H9 (cell line): ENCODE data around the gene ARFGAP1. TPM values are rescaled to one million over a fixed set of nuclear protein-coding genes. Genes with fewer than 3 reads are reported as not detected.

Experiments used
- DNase-seq: peaks from one replicate; pipeline ENCODE4 v3.0.0-alpha.2; 2017
- H2AFZ ChIP-seq: one replicate; pipeline ENCODE4 v1.6.1; 2013; ENCODE audit warnings: mild to moderate bottlenecking, low read length, control low read depth, moderate library complexity
- H2AK5ac ChIP-seq: 2 replicates; pipeline ENCODE4 v1.6.1; 2013; ENCODE audit warnings: low read length, control low read depth, mixed read lengths; ENCODE audit not compliant: insufficient read length
- H2BK120ac ChIP-seq: one replicate; pipeline ENCODE4 v1.6.1; 2013; ENCODE audit warnings: low read depth, mild to moderate bottlenecking, low read length, control low read depth, inconsistent platforms; ENCODE audit not compliant: poor library complexity, severe bottlenecking
- H2BK12ac ChIP-seq: 2 replicates; pipeline ENCODE4 v1.6.1; 2013; ENCODE audit warnings: low read length, control low read depth, mixed read lengths, low read depth; ENCODE audit not compliant: insufficient read length
- H2BK15ac ChIP-seq: 2 replicates; pipeline ENCODE4 v1.6.1; 2013; ENCODE audit warnings: low read depth, low read length, control low read depth
- H2BK20ac ChIP-seq: one replicate; pipeline ENCODE4 v1.6.1; 2013; ENCODE audit warnings: low read depth, mild to moderate bottlenecking, low read length, control low read depth, inconsistent platforms; ENCODE audit not compliant: poor library complexity, severe bottlenecking
- H2BK5ac ChIP-seq: 2 replicates; pipeline ENCODE4 v1.6.1; 2013; ENCODE audit warnings: low read length, control low read depth, mixed read lengths; ENCODE audit not compliant: insufficient read length
- H3K14ac ChIP-seq: 2 replicates; pipeline ENCODE4 v1.6.1; 2013; ENCODE audit warnings: low read length, control low read depth; ENCODE audit not compliant: insufficient read depth
- H3K18ac ChIP-seq: 2 replicates; pipeline ENCODE4 v1.6.1; 2013; ENCODE audit warnings: low read depth, mild to moderate bottlenecking, mixed read lengths, low read length, control low read depth; ENCODE audit not compliant: insufficient read length
- H3K23ac ChIP-seq: 2 replicates; pipeline ENCODE4 v1.6.1; 2013; ENCODE audit warnings: low read length, control low read depth, mixed read lengths, low read depth; ENCODE audit not compliant: insufficient read length
- H3K23me2 ChIP-seq: 2 replicates; pipeline ENCODE4 v1.6.1; 2013; ENCODE audit warnings: low read depth, mild to moderate bottlenecking, mixed read lengths, low read length, control low read depth; ENCODE audit not compliant: insufficient read length, poor library complexity, severe bottlenecking
- H3K27ac ChIP-seq: 2 replicates; pipeline ENCODE4 v1.5.1; 2013; ENCODE audit warnings: low read length, control low read depth, mixed read lengths, low read depth; ENCODE audit not compliant: insufficient read length
- H3K27me3 ChIP-seq: 2 replicates; pipeline ENCODE4 v1.6.1; 2013; ENCODE audit warnings: low read length, control low read depth, inconsistent platforms; ENCODE audit not compliant: insufficient read depth
- H3K4ac ChIP-seq: 2 replicates; pipeline ENCODE4 v1.6.1; 2013; ENCODE audit warnings: low read depth, mild to moderate bottlenecking, control low read depth, inconsistent platforms, low read length, moderate library complexity
- H3K4me1 ChIP-seq: 2 replicates; pipeline ENCODE4 v1.6.1; 2013; ENCODE audit warnings: low read length, control low read depth, inconsistent platforms; ENCODE audit not compliant: insufficient read depth
- H3K4me2 ChIP-seq: 2 replicates; pipeline ENCODE4 v1.6.1; 2013; ENCODE audit warnings: low read length, control low read depth, mixed read lengths; ENCODE audit not compliant: insufficient read length, insufficient read depth
- H3K56ac ChIP-seq: 2 replicates; pipeline ENCODE4 v1.6.1; 2013; ENCODE audit warnings: low read depth, mild to moderate bottlenecking, mixed read lengths, low read length, control low read depth; ENCODE audit not compliant: insufficient read length
- H3K79me1 ChIP-seq: 2 replicates; pipeline ENCODE4 v1.6.1; 2013; ENCODE audit warnings: low read depth, mild to moderate bottlenecking, moderate library complexity, low read length, control low read depth, inconsistent platforms; ENCODE audit not compliant: insufficient read depth, poor library complexity, severe bottlenecking
- H3K79me2 ChIP-seq: 2 replicates; pipeline ENCODE4 v1.6.1; 2013; ENCODE audit warnings: low read length, control low read depth, inconsistent platforms; ENCODE audit not compliant: insufficient read depth
- H3K9ac ChIP-seq: 2 replicates; pipeline ENCODE4 v1.6.1; 2013; ENCODE audit warnings: low read length, control low read depth, mixed read lengths; ENCODE audit not compliant: insufficient read length; ENCODE audit errors: extremely low read depth
- H3K9me3 ChIP-seq: one replicate; pipeline ENCODE4 v1.6.1; 2013; ENCODE audit warnings: low read depth, low read length, inconsistent platforms; ENCODE audit not compliant: control insufficient read depth
- H3T11ph ChIP-seq: one replicate; pipeline ENCODE4 v1.6.1; 2013; ENCODE audit warnings: mild to moderate bottlenecking, low read length, control low read depth, inconsistent platforms
- H4K20me1 ChIP-seq: one replicate; pipeline ENCODE4 v1.6.1; 2013; ENCODE audit not compliant: control insufficient read depth, insufficient read length, insufficient read depth
- H4K5ac ChIP-seq: 2 replicates; pipeline ENCODE4 v1.6.1; 2013; ENCODE audit warnings: low read depth, mild to moderate bottlenecking, mixed read lengths, low read length, control low read depth; ENCODE audit not compliant: insufficient read length
- H4K8ac ChIP-seq: replicated peaks from 2 replicates; pipeline ENCODE4 v1.6.1; 2013; ENCODE audit warnings: low read length, control low read depth, mixed read lengths, low read depth; ENCODE audit not compliant: insufficient read length
- H4K91ac ChIP-seq: 2 replicates; pipeline ENCODE4 v1.6.1; 2013; ENCODE audit warnings: low read depth, mild to moderate bottlenecking, moderate library complexity, mixed read lengths, low read length, control low read depth; ENCODE audit not compliant: insufficient read length
- H3K27ac Mint-ChIP-seq, 3 experiments: 2 replicates in 2 of 3; 3 replicates in 1 of 3; pipeline ENCODE4 v1.8.0; 2020 to 2021; ENCODE audit warnings: mixed read lengths in 3 of 3, mild to moderate bottlenecking in 1 of 3, moderate library complexity in 1 of 3
- H3K27me3 Mint-ChIP-seq: 2 replicates; pipeline ENCODE4 v1.8.0; 2021; ENCODE audit warnings: low read depth, mild to moderate bottlenecking, moderate library complexity, mixed read lengths
- H3K36me3 Mint-ChIP-seq, 3 experiments: 2 replicates in 2 of 3; 3 replicates in 1 of 3; pipeline ENCODE4 v1.8.0; 2020 to 2021; ENCODE audit warnings: low read depth in 3 of 3, mixed read lengths in 3 of 3; ENCODE audit not compliant: insufficient read depth in 1 of 3
- H3K4me1 Mint-ChIP-seq, 2 experiments: 2 replicates each; pipeline ENCODE4 v1.8.0; 2020; ENCODE audit warnings: mixed read lengths in 2 of 2
- H3K4me3 Mint-ChIP-seq, 2 experiments: 2 replicates in 1 of 2; 3 replicates in 1 of 2; pipeline ENCODE4 v1.8.0; 2020 to 2021; ENCODE audit warnings: mild to moderate bottlenecking in 2 of 2, mixed read lengths in 2 of 2, moderate library complexity in 1 of 2
- H3K9me3 Mint-ChIP-seq, 2 experiments: 2 replicates in 1 of 2; 3 replicates in 1 of 2; pipeline ENCODE4 v1.8.0; 2020; ENCODE audit warnings: mild to moderate bottlenecking in 2 of 2, mixed read lengths in 2 of 2, moderate library complexity in 1 of 2
- WGBS: extraction: QIAGEN DNeasy Blood & Tissue Kit; methylation state at CpG from one replicate; pipeline ENCODE4 v1.1.7; 2013; ENCODE audit warnings: missing lambda C conversion rate, low lambda C conversion rate, mixed read lengths; ENCODE audit not compliant: insufficient read length; ENCODE audit errors: extremely low coverage; 5-methylcytosine and 5-hydroxymethylcytosine counted together
- total RNA-seq: library from RNA; stranded (reverse); gene quantifications from 2 replicates; pipeline ENCODE4 v1.2.1, GENCODE V29; 2021
- TF ChIP-seq, protein P1 (sequence below): fragments of 200-600 bp; sonication (generic); conservative IDR thresholded peaks from 3 replicates; pipeline ENCODE4 v1.8.0; 2021; ENCODE audit warnings: antibody characterized with exemption, mild to moderate bottlenecking

ARFGAP1 gene
- total RNA-seq, 1 experiment from 2014 or later = 114 TPM

GRCh38 chr20:63327231-63327745 is 54.7 kb downstream of the ARFGAP1 start:
- H3K27ac ChIP-seq = no peak overlapping the region
- no peak overlapping the region for H2BK20ac ChIP-seq
- no peak overlapping the region for H4K91ac ChIP-seq
- no peak for DNase-seq
- H4K8ac ChIP-seq = no peak overlapping the region
- no peaks in the 10 kb centered on the region for H3K9me3 ChIP-seq
- H4K5ac ChIP-seq = no peak overlapping the region
- Mint-ChIP-seq H3K27ac (peak overlapping the region in 1 of 3 experiments; percentile 65; a peak in 1 of 7 replicates), H3K27me3 (peaks cover 14% of the 10 kb centered on the region), H3K36me3 (peaks cover 0 to 9% (median 8%) of the 10 kb centered on the region in 3 experiments; a peak in 5 of 7 replicates), H3K4me1 (peaks cover 0 to 14% of the 10 kb centered on the region in 2 experiments; a peak in 3 of 4 replicates), H3K9me3 (peaks cover 6 to 9% of the 10 kb centered on the region in 2 experiments), H3K4me3 (no peak overlapping the region)
- WGBS = no CpG with 5 or more reads among the region's 8 CpGs
- H2AFZ ChIP-seq = no peak overlapping the region
- no peaks in the 10 kb centered on the region for H3K79me2 ChIP-seq
- TF ChIP-seq, protein P1, sequence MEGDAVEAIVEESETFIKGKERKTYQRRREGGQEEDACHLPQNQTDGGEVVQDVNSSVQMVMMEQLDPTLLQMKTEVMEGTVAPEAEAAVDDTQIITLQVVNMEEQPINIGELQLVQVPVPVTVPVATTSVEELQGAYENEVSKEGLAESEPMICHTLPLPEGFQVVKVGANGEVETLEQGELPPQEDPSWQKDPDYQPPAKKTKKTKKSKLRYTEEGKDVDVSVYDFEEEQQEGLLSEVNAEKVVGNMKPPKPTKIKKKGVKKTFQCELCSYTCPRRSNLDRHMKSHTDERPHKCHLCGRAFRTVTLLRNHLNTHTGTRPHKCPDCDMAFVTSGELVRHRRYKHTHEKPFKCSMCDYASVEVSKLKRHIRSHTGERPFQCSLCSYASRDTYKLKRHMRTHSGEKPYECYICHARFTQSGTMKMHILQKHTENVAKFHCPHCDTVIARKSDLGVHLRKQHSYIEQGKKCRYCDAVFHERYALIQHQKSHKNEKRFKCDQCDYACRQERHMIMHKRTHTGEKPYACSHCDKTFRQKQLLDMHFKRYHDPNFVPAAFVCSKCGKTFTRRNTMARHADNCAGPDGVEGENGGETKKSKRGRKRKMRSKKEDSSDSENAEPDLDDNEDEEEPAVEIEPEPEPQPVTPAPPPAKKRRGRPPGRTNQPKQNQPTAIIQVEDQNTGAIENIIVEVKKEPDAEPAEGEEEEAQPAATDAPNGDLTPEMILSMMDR = no peak
- H3K4ac ChIP-seq = no peak overlapping the region
- H3K23me2 ChIP-seq = no peaks in the 10 kb centered on the region
- no peaks in the 10 kb centered on the region for H3K4me1 ChIP-seq
- H3K4me2 ChIP-seq = no peak overlapping the region
- no peak overlapping the region for H2BK12ac ChIP-seq
- no peak overlapping the region for H3K14ac ChIP-seq
- no peaks in the 10 kb centered on the region for H4K20me1 ChIP-seq
- no peak overlapping the region for H2AK5ac ChIP-seq
- no peak overlapping the region for H3K9ac ChIP-seq
- no peaks in the 10 kb centered on the region for H3K27me3 ChIP-seq
- no peak overlapping the region for H2BK120ac ChIP-seq
- no peak overlapping the region for H3K56ac ChIP-seq
- H2BK5ac ChIP-seq = no peak overlapping the region
- no peaks in the 10 kb centered on the region for H3K79me1 ChIP-seq
- no peak overlapping the region for H3K18ac ChIP-seq
- no peak overlapping the region for H3T11ph ChIP-seq
- no peak overlapping the region for H3K23ac ChIP-seq
- H2BK15ac ChIP-seq = no peak overlapping the region
